HEK293 (cell line): ENCODE results near the gene PTPRA.

ENCODE experiments used
- CTCF ChIP-seq: fragments of 450-650 bp; formaldehyde crosslinking; IDR thresholded peaks from 2 replicates; pipeline ENCODE4 v1.5.1; 2016; ENCODE audit warnings: missing biosample characterization, missing genetic modification characterization
- PRDM4 ChIP-seq: fragments of 450-650 bp; formaldehyde crosslinking; IDR thresholded peaks from 2 replicates; pipeline ENCODE4 v1.5.1; 2017; ENCODE audit warnings: missing biosample characterization, missing genetic modification characterization
- TCF7L2 ChIP-seq: IDR thresholded peaks from 2 replicates; pipeline ENCODE4 v1.6.1; 2011; ENCODE audit warnings: low read depth, mild to moderate bottlenecking, inconsistent platforms, low read length, moderate library complexity, borderline replicate concordance
- YY1 ChIP-seq: fragments of 450-650 bp; formaldehyde crosslinking; IDR thresholded peaks from 2 replicates; pipeline ENCODE4 v1.5.1; 2018; ENCODE audit warnings: missing biosample characterization, missing genetic modification characterization

GRCh38 chr20:2921506-2921905, 48.2 kb downstream of the PTPRA start:
- TF ChIP-seq YY1 (tag by site-specific recombination), result no peak
- TF ChIP-seq CTCF, result no peak
- no peak for TF ChIP-seq TCF7L2
- TF ChIP-seq PRDM4 (tag by site-specific recombination), result no peak
